GM18505 (cell line): ENCODE measurements around the gene KCNJ12.
"Not testable (repeated sequence)": the region's sequence is repeated elsewhere in the genome, so short reads cannot be mapped to it uniquely, and the experiment has no call there.

Experiments used
- ATAC-seq: cut with Tn5 transposase; IDR thresholded peaks from one replicate; pipeline ENCODE4 v1.9.1; 2021; ENCODE audit not compliant: unreplicated experiment
- POLR2A ChIP-seq: IDR thresholded peaks from 4 replicates; pipeline ENCODE4 v1.6.1; 2011; ENCODE audit warnings: borderline replicate concordance; ENCODE audit not compliant: insufficient read depth, insufficient read length; ENCODE audit errors: extremely low read depth

The KCNJ12 gene

DNA sequence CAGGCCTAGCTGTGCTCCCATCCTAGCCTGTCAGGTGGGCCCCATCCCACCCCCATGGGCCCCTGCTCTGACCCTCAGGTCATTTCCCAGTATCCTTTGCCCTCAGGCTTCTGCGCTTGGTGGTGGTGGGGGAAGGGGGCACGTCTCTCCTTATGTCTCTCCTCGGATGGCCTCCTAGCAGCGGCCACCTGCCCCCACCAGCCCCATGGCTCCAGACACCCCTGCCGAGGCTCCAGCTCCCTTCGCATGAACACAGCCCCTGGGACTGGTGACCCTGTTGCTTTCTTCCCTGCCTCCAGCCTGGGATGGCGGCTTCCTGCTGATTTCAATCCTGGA lies 27.3 kb upstream of the KCNJ12 start:
- not testable (repeated sequence) for ATAC-seq

DNA sequence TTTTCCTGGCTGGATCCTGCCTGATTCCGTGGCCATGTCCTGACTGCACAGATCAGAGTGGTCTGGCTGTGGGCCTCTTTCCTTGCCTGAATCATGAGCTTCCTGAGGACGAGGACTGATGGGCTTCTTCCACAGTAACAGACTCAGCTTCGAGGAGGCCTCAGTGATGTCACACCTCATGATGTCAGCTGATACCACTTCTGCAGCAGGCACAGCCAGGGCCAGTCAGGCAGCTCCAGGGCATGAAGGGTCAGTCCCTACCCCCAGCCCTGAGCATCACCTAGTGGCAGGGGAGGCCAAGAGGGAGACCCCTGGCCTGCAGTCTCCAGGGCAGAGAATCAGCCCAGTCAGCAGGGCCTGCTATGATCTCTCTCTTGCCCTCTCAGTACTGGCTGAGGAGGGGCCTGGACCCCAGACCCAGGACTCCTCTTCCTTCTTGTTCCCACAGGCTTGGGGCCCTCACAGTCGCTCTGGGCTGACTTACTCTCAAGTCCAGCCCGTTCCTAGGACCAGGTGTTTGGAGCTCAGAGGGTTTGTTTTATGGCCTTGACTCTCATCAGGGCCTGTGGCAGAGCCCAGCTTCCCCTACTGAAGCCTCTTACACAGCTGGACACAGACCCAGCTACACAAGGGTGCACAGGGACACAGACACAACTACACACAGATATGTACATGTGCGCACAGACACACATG lies 26.7 kb upstream of the KCNJ12 start:
- not testable (repeated sequence) for ATAC-seq

DNA sequence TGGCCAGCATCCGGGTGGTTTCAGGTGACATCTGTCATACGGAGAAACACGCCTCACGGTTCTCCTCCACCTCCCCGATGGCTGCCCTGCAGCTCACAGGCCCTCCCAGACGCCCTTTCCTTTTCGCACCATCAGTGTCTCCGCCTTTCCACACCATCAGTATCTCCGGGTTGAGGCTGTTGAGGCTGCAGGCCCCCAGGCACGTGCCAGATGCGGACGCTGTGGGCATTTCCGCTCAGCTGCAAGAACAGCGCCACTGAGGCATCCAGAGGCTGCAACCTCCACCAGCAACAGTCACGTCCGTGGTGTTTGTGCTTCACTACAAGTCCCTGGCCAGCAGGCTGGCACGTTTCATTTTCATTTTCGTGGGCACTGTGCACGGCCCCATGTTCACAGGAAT lies 25.7 kb upstream of the KCNJ12 start:
- ATAC-seq, result not testable (repeated sequence)

DNA sequence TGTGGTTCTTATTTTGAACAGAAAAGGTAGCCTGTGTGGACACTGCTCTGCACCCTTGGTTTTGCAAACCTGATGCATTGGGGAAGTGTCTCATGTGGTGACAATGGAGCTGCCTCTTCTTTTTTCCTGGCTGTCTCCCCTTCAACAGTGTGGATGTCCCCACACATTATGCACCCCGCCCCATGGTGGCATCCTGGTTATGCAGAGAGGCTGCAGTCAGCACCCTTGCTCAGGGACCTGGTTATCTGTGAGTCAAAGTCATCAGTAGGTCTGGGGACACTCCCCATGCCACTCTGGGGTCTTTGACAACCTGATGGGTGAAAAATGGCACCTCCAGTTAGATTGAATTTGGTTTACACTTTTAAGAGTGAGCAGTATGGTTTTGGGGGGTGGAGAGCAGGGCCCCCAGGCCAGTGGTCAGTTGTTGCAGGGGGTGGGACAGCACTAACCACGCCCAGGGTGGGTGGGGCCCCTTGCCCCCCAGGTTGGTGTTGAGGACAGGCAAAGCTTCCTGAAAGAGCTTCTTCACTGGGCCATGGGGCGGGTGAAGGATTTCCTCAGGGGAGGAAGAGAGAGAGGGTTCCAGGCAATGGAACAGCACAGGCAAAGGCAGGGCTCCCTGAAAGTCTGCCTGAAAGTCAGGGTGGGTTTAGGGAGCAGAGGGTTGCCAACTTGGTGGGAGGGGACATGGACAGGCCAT lies 24.6 kb upstream of the KCNJ12 start:
- no peak for TF ChIP-seq POLR2A
- ATAC-seq, result no peak

DNA sequence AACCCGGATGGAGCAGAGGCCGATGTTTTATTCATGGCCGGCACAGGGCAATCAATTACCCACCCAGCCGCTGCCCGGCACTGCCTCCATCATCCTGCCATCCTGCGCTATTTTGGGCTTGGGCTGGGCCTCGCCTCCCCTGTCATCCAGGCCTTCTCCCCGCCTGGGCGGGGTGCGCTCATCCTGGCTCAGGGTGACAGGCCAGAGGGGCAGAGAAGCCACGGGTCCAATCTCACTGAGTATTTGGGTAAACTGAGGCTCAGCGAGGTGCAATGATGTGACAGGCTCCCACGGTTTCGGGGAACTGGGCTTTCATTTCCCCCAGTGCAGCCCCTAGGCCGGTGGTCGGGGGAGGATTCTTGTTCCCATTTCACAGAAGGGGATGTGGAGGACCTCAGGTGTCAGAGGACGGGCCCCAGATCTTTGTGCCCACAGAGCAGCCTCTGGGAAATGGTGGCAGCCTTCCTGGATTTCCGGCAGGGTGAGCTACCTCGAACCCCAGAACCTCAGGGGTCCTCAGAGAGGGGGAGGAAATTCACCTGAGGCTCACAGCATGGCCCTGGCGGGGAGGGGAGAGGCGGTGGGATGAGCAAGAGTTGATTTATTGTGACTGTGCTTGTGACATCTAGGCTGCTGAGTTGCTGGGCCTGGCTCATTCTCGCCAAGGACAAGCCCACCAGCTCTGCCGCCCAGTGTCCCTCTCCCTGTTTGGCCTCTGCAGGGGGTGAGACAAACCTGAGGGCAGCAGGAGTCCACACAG lies 23.8 kb upstream of the KCNJ12 start:
- ATAC-seq, result no peak
- no peak for TF ChIP-seq POLR2A

DNA sequence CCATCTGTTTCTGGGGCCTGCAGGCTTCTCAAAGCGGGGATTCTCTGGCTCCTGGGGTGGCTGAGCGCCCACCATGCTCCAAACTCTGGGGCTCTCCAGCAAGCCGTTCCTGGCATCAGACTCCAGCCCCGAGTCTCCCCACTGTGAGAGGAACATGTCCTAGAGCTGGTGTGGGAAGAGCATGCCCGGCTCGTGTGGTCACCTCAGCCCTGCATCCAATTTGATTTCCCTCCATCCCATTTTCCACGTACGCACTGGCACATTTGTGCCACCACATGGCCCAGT lies 23.2 kb upstream of the KCNJ12 start:
- no peak for TF ChIP-seq POLR2A
- no peak for ATAC-seq

DNA sequence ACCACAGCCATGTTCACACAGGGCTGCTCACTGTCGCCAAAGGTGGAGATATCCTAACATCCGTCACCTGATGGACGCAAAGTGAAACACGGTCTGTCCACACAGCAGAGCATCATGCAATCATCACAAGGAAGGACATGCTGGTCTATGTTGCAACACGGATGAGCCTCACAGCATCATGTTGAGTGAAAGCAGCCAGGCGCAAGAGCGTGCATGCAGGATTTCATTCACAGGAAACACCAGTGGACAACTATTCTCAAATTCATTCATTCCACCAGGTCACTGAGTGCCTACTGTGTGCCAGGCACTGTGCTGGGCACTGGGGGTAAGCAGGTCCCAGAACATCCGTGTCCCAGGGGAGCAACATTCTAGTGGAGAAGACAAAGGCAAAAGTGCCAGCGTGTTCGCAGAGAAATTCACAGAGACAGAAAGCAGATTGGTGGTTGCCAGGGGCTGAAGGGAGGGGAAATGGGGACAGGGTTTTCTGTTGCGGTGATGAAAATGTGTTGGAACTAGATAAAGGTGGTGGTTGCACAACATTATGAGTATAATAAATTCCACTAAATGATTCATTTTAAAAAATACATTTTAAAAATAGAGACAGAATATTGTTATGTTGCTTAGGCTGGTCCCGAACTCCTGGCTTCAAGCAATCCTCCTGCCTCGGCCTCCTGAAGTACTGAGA lies 22.7 kb upstream of the KCNJ12 start:
- ATAC-seq, result no peak
- TF ChIP-seq POLR2A, result no peak

DNA sequence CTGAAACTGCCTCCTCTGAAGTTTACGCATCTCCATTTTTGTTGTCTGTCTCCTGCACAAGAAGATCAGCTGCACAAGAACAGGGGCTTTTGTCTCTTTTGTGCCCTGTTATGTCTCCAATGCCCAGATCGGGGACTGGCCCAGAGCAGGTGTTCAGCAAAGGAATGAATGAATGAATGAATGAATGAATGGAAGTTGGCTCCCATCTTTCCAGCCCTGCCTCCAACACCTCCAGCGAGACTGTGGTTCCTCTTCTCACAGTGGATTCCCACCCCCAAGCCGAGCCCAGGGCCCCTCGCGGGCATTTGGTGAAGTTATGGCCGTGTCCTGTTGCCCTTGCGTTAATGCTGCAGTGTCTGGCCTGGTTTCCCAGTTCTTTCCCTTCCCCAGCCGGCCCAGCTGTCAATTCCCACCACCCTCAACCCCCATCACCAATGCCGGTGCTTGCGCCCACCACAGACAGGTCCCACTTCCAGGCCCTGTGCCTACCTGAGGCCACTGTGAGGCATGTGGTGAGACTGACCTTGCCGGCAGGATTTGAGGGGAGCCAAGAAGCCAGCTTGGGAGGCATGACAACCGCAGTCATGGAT lies 21.3 kb upstream of the KCNJ12 start:
- TF ChIP-seq POLR2A, result no peak
- ATAC-seq, result no peak

DNA sequence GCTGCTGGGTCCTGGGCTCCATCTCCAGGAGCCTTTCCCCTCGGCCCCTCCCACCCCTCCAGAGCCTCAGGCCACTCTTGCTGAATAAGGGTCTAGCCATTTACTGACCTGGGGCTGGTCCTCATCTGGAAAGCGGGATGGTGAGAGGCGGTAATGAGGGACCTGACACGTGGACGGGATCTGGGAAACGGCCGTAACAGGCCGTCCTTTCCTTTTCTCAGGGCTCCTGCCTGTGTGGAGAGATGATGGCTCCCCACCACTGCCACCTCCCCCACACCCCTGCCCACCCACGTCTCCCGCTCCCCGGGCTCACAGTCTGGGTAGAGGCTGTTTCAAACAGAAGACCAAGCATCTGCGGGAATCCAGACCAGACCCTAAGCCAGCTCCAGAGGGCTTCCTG lies 20.6 kb upstream of the KCNJ12 start:
- ATAC-seq, result no peak
- no peak for TF ChIP-seq POLR2A

DNA sequence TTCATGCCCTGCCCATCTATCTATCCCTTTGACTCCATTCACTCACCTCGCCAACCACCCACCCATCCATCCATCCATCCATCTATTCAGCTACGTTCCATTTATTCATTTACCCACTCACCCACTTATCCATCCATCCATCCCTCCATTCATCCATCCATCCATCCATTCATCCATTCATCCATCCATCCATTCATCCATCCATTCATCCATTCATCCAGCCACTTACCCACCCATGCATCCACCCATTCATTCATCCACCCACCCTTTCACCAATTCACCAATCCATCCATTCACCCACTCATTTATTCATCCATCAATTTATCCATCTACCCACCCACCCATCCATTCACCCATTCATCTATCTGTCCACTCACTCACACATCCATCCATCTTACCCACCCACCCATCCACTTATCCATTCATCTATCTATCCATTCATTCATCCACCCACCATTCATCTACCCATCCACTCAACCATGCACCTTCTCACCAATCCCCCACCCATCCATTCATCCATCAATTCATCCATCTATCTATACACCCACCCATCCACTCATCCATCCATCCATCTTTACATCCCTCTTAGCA lies 19.5 kb upstream of the KCNJ12 start:
- no peak for ATAC-seq
- TF ChIP-seq POLR2A, result no peak

DNA sequence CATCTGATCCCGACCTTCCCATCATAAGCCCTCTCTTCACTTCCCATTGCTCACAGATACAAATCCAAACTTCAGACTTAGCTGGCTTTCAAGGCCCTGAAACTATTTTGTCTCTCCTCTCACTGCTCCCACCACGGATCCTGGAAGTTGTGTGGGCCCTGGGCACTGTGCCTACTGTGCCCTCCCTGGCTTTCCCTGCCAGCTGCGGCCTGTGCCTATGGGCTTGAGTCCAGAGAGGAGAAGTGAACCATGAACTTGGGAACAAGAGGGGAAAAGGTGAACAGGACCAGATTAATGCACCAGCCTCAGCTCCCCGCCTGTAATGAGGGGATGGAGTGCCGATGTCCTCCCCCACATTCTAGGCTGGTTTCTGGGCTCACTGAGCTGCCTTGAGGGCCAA lies 18.9 kb upstream of the KCNJ12 start:
- no peak for ATAC-seq
- no peak for TF ChIP-seq POLR2A

DNA sequence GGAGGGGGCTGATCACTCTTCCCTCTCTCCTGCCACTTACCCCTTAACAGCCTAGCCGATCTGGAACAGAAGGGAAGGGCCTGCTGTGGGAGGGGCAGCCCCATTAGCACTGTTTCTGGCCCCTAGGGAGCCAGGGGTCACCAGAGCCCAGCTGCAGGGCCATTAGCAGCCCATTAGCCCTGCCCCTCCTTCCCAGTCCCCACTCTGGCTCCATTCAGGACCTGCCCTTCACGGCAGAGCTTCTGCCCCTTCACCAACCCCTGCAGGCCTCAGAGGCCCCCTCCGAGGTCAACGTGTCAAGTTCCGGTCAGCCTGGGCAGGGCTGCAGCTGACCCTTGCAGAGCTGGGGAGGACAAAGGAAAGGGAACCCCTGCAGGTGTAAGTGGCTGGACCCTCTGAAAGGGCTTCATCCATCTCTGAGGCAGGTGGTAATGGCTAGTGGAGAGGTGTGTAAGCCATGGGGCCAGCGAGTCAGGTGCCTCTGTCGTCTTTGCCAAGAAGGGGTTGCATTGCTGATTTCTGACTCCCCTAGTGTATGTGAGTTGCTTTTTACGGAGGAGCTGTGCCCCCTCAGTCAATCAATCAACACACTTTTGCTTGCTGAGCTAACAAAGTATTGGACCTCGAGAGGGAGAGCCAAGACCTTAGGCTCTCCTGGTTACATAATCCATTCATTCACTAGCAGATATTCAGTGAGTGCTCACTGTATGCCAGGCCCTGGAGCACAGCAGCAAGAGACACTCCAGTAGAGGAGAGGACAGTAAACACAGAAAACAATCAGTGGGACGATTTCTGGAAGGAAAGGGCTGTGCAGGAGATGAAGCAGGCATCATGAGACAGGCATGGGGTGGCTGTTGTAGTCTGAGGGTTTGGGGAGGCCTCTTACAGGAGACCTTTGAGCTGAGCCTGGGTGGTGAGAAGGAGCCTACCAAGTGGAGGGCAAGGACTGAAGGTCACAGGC lies 18.2 kb upstream of the KCNJ12 start:
- ATAC-seq, result no peak
- TF ChIP-seq POLR2A, result no peak
